Activated CD4-positive, alpha-beta T cell treated with anti-CD3 and anti-CD28 coated beads, Interleukin-2, amount 10 ng/mL, durations not matched to agents 24 days and 14 days (primary cell): ENCODE measurements around the gene DDX25. TPM values are rescaled to one million over a fixed set of nuclear protein-coding genes. Genes with fewer than 3 reads are reported as not detected.
A peak's percentile ranks its signal among the peaks of the same experiment; 100 is the strongest.

Experiments
- DNase-seq: peaks from one replicate; pipeline ENCODE4 v3.0.0; 2022
- H3K27ac Mint-ChIP-seq: one replicate; pipeline ENCODE4 v1.8.0; 2022; ENCODE audit warnings: mild to moderate bottlenecking, mixed read lengths
- H3K27me3 Mint-ChIP-seq: one replicate; pipeline ENCODE4 v1.8.0; 2022; ENCODE audit warnings: mixed read lengths
- H3K36me3 Mint-ChIP-seq: one replicate; pipeline ENCODE4 v1.8.0; 2022; ENCODE audit warnings: low read depth, mild to moderate bottlenecking, mixed read lengths
- H3K4me1 Mint-ChIP-seq: one replicate; pipeline ENCODE4 v1.8.0; 2021; ENCODE audit warnings: mixed read lengths
- H3K4me3 Mint-ChIP-seq: one replicate; pipeline ENCODE4 v1.8.0; 2022; ENCODE audit warnings: mild to moderate bottlenecking, moderate library complexity, mixed read lengths
- H3K9me3 Mint-ChIP-seq: one replicate; pipeline ENCODE4 v1.8.0; 2021; ENCODE audit warnings: mixed read lengths
- intact Hi-C: fragments of 100-400 bp; cut with micrococcal nuclease; formaldehyde crosslinking; loops from one replicate; pipeline ENCODE4 v1.15.1; 2023
- total RNA-seq: library from RNA; stranded (reverse); gene quantifications from 2 replicates; pipeline ENCODE4 v1.2.3, GENCODE V29; 2022

DDX25 gene
- total RNA-seq, 1 donor from 2014 or later: not detected

GRCh38 chr11:125952973-125953372 lies 48.7 kb downstream of the DDX25 start:
- intact Hi-C loops: no loop called here
- DNase-seq: no peak
- no peaks in the 10 kb centered on the region for H3K9me3 Mint-ChIP-seq
- no peaks in the 10 kb centered on the region for H3K36me3 Mint-ChIP-seq
- no peaks in the 10 kb centered on the region for H3K27me3 Mint-ChIP-seq
- peaks cover 4% of the 10 kb centered on the region for H3K4me1 Mint-ChIP-seq
- H3K4me3 Mint-ChIP-seq: no peak overlapping the region
- no peak overlapping the region for H3K27ac Mint-ChIP-seq

- intact Hi-C loops: no loop called here
- peaks cover 4% of the 10 kb centered on the region for H3K4me1 Mint-ChIP-seq
- no peaks in the 10 kb centered on the region for H3K36me3 Mint-ChIP-seq
- H3K9me3 Mint-ChIP-seq: no peaks in the 10 kb centered on the region
- no peak overlapping the region for H3K4me3 Mint-ChIP-seq
- no peaks in the 10 kb centered on the region for H3K27me3 Mint-ChIP-seq
- H3K27ac Mint-ChIP-seq: no peak overlapping the region
- no peak for DNase-seq
Measured at GRCh38 chr11:125953401-125953935, 49.2 kb downstream of the DDX25 start.

- Mint-ChIP-seq H3K36me3 (no peaks in the 10 kb centered on the region), H3K4me1 (peaks cover 4% of the 10 kb centered on the region), H3K27me3 (no peaks in the 10 kb centered on the region), H3K27ac (no peak overlapping the region), H3K9me3 (no peaks in the 10 kb centered on the region), H3K4me3 (no peak overlapping the region)
- DNase-seq: no peak
- intact Hi-C loops: no loop called here
Measured at GRCh38 chr11:125954123-125954944, 50.0 kb downstream of the DDX25 start.

- H3K4me3 Mint-ChIP-seq: no peak overlapping the region
- H3K27me3 Mint-ChIP-seq: no peaks in the 10 kb centered on the region
- peaks cover 4% of the 10 kb centered on the region for H3K4me1 Mint-ChIP-seq
- intact Hi-C loops: no loop called here
- H3K36me3 Mint-ChIP-seq: no peaks in the 10 kb centered on the region
- no peak for DNase-seq
- no peak overlapping the region for H3K27ac Mint-ChIP-seq
- H3K9me3 Mint-ChIP-seq: no peaks in the 10 kb centered on the region
Measured at GRCh38 chr11:125954945-125955640, 50.8 kb downstream of the DDX25 start.

- H3K9me3 Mint-ChIP-seq: no peaks in the 10 kb centered on the region
Measured at GRCh38 chr11:125955856-125956255, 51.5 kb downstream of the DDX25 start.

GRCh38 chr11:125956391-125957134 lies 52.3 kb downstream of the DDX25 start:
- intact Hi-C loops: no loop called here
- Mint-ChIP-seq H3K4me3 (no peak overlapping the region), H3K36me3 (no peaks in the 10 kb centered on the region), H3K4me1 (peaks cover 4% of the 10 kb centered on the region), H3K27ac (no peak overlapping the region), H3K27me3 (no peaks in the 10 kb centered on the region), H3K9me3 (no peaks in the 10 kb centered on the region)
- no peak for DNase-seq

More at GRCh38 chr11:125955856-125956255, 51.5 kb downstream of the DDX25 start:
- no peaks in the 10 kb centered on the region for H3K36me3 Mint-ChIP-seq
- peaks cover 4% of the 10 kb centered on the region for H3K4me1 Mint-ChIP-seq
- H3K4me3 Mint-ChIP-seq: no peak overlapping the region
- no peak for DNase-seq
- H3K27ac Mint-ChIP-seq: no peak overlapping the region
- intact Hi-C loops: no loop called here
- H3K27me3 Mint-ChIP-seq: no peaks in the 10 kb centered on the region

GRCh38 chr11:125957618-125958332 lies 53.5 kb downstream of the DDX25 start:
- H3K27me3 Mint-ChIP-seq: no peaks in the 10 kb centered on the region
- H3K27ac Mint-ChIP-seq: no peak overlapping the region
- intact Hi-C loops: no loop called here

GRCh38 chr11:125958872-125959400 lies 54.6 kb downstream of the DDX25 start:
- intact Hi-C loops: no loop called here
- Mint-ChIP-seq H3K27ac (no peak overlapping the region), H3K9me3 (no peaks in the 10 kb centered on the region), H3K36me3 (no peaks in the 10 kb centered on the region), H3K27me3 (no peaks in the 10 kb centered on the region), H3K4me3 (no peak overlapping the region), H3K4me1 (peaks cover 6% of the 10 kb centered on the region)
- no peak for DNase-seq

More at GRCh38 chr11:125957618-125958332, 53.5 kb downstream of the DDX25 start:
- H3K4me1 Mint-ChIP-seq: peaks cover 6% of the 10 kb centered on the region
- no peak for DNase-seq
- H3K9me3 Mint-ChIP-seq: no peaks in the 10 kb centered on the region
- H3K36me3 Mint-ChIP-seq: no peaks in the 10 kb centered on the region
- peak overlapping the region; percentile 21 for H3K4me3 Mint-ChIP-seq

GRCh38 chr11:125959511-125959910 lies 55.2 kb downstream of the DDX25 start:
- H3K9me3 Mint-ChIP-seq: no peaks in the 10 kb centered on the region
- no peak for DNase-seq
- H3K4me1 Mint-ChIP-seq: peaks cover 6% of the 10 kb centered on the region
- no peak overlapping the region for H3K4me3 Mint-ChIP-seq
- no peak overlapping the region for H3K27ac Mint-ChIP-seq
- intact Hi-C loops: no loop called here
- H3K36me3 Mint-ChIP-seq: no peaks in the 10 kb centered on the region
- no peaks in the 10 kb centered on the region for H3K27me3 Mint-ChIP-seq

- intact Hi-C loops: no loop called here
- no peaks in the 10 kb centered on the region for H3K36me3 Mint-ChIP-seq
- no peaks in the 10 kb centered on the region for H3K9me3 Mint-ChIP-seq
- H3K27ac Mint-ChIP-seq: no peak overlapping the region
- peaks cover 6% of the 10 kb centered on the region for H3K4me1 Mint-ChIP-seq
- H3K4me3 Mint-ChIP-seq: no peak overlapping the region
- H3K27me3 Mint-ChIP-seq: no peaks in the 10 kb centered on the region
- no peak for DNase-seq
Measured at GRCh38 chr11:125959931-125960330, 55.6 kb downstream of the DDX25 start.

GRCh38 chr11:125960771-125961170 lies 56.5 kb downstream of the DDX25 start:
- intact Hi-C loops: no loop called here
- H3K9me3 Mint-ChIP-seq: no peaks in the 10 kb centered on the region
- H3K27me3 Mint-ChIP-seq: no peaks in the 10 kb centered on the region
- no peak overlapping the region for H3K4me3 Mint-ChIP-seq
- no peak overlapping the region for H3K27ac Mint-ChIP-seq
- peaks cover 6% of the 10 kb centered on the region for H3K4me1 Mint-ChIP-seq
- DNase-seq: no peak
- H3K36me3 Mint-ChIP-seq: no peaks in the 10 kb centered on the region

GRCh38 chr11:125967515-125967914 lies 63.2 kb downstream of the DDX25 start:
- Mint-ChIP-seq H3K36me3 (no peaks in the 10 kb centered on the region), H3K27me3 (peaks cover 4% of the 10 kb centered on the region), H3K9me3 (no peaks in the 10 kb centered on the region), H3K4me1 (no peaks in the 10 kb centered on the region), H3K4me3 (no peak overlapping the region), H3K27ac (no peak overlapping the region)
- intact Hi-C loops: no loop called here
- DNase-seq: no peak

- no peaks in the 10 kb centered on the region for H3K36me3 Mint-ChIP-seq
- H3K9me3 Mint-ChIP-seq: no peaks in the 10 kb centered on the region
- intact Hi-C loops: no loop called here
- H3K27ac Mint-ChIP-seq: no peak overlapping the region
- no peak overlapping the region for H3K4me3 Mint-ChIP-seq
- H3K4me1 Mint-ChIP-seq: no peaks in the 10 kb centered on the region
- DNase-seq: no peak
- H3K27me3 Mint-ChIP-seq: peaks cover 4% of the 10 kb centered on the region
Measured at GRCh38 chr11:125968354-125968753, 64.0 kb downstream of the DDX25 start.
